ENCODE results near the gene NEK3.

DNA sequence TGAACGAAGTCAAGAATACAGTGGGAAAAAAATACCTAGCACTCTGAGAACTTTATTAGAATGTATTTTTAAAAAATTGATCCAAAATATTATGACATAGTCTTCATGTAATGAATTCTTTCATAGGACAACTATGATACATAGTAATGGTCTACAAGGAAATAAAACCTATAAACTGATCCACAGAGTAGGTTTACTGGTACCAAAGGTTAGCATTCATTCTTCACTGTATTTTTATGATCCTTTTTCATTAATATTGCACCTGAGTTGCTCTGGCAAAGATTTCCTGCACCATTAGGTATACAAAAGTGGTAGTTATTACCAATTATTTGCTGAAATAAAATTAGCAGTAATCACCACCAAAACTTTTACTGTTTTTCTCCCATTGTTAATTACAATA is 4.2 kb downstream of the NEK3 start:
- no peak for TF ChIP-seq POLR2A (IDR thresholded peaks at IDR 0.05)
- TF ChIP-seq, protein P1, sequence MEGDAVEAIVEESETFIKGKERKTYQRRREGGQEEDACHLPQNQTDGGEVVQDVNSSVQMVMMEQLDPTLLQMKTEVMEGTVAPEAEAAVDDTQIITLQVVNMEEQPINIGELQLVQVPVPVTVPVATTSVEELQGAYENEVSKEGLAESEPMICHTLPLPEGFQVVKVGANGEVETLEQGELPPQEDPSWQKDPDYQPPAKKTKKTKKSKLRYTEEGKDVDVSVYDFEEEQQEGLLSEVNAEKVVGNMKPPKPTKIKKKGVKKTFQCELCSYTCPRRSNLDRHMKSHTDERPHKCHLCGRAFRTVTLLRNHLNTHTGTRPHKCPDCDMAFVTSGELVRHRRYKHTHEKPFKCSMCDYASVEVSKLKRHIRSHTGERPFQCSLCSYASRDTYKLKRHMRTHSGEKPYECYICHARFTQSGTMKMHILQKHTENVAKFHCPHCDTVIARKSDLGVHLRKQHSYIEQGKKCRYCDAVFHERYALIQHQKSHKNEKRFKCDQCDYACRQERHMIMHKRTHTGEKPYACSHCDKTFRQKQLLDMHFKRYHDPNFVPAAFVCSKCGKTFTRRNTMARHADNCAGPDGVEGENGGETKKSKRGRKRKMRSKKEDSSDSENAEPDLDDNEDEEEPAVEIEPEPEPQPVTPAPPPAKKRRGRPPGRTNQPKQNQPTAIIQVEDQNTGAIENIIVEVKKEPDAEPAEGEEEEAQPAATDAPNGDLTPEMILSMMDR (IDR thresholded peaks at IDR 0.05) = no peak
- no peak for TF ChIP-seq EP300 (IDR thresholded peaks at IDR 0.05)
- TF ChIP-seq POLR2AphosphoS5 (IDR thresholded peaks at IDR 0.05) = no peak
